ENCODE results near the gene ACBD7. TPM values are rescaled to one million over a fixed set of nuclear protein-coding genes. Genes with fewer than 3 reads are reported as not detected.

ACBD7 gene
- total RNA-seq, 1 donor from 2014 or later = 0.33 TPM

DNA sequence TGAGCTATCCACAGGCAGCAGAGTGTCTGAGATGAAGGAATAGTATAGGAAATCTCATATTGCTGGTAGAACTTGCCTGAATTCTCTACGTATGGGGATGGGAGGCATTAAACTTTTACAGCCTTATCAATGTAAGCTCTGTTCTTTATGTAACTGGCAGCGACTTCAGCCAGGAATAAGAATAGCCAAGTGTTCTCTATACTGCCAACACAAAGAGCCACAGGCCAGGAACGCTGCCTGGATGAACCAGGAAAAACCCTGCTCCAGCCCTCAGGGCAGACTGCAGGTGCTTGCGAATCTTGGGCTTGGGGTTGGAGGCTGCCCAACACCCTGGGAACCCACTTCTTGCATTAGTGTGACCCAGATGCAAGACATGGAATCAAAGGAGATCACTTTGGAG lies 50.9 kb downstream of the ACBD7 start:
- Mint-ChIP-seq H3K27me3 (ENCODE audit: unreplicated experiment) (peaks cover 3% of the 10 kb centered on the region), H3K27ac (ENCODE audit: unreplicated experiment) (no peak overlapping the region), H3K4me1 (ENCODE audit: unreplicated experiment) (peaks cover 19% of the 10 kb centered on the region), H3K4me3 (ENCODE audit: unreplicated experiment) (no peak overlapping the region), H3K36me3 (ENCODE audit: low read depth, unreplicated experiment) (no peaks in the 10 kb centered on the region), H3K9me3 (ENCODE audit: unreplicated experiment) (no peaks in the 10 kb centered on the region)
- DNase-seq (ENCODE audit: low spot score) = no peak
- TF ChIP-seq, protein P1, sequence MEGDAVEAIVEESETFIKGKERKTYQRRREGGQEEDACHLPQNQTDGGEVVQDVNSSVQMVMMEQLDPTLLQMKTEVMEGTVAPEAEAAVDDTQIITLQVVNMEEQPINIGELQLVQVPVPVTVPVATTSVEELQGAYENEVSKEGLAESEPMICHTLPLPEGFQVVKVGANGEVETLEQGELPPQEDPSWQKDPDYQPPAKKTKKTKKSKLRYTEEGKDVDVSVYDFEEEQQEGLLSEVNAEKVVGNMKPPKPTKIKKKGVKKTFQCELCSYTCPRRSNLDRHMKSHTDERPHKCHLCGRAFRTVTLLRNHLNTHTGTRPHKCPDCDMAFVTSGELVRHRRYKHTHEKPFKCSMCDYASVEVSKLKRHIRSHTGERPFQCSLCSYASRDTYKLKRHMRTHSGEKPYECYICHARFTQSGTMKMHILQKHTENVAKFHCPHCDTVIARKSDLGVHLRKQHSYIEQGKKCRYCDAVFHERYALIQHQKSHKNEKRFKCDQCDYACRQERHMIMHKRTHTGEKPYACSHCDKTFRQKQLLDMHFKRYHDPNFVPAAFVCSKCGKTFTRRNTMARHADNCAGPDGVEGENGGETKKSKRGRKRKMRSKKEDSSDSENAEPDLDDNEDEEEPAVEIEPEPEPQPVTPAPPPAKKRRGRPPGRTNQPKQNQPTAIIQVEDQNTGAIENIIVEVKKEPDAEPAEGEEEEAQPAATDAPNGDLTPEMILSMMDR (IDR thresholded peaks at IDR 0.05; ENCODE audit: unreplicated experiment) = no peak

DNA sequence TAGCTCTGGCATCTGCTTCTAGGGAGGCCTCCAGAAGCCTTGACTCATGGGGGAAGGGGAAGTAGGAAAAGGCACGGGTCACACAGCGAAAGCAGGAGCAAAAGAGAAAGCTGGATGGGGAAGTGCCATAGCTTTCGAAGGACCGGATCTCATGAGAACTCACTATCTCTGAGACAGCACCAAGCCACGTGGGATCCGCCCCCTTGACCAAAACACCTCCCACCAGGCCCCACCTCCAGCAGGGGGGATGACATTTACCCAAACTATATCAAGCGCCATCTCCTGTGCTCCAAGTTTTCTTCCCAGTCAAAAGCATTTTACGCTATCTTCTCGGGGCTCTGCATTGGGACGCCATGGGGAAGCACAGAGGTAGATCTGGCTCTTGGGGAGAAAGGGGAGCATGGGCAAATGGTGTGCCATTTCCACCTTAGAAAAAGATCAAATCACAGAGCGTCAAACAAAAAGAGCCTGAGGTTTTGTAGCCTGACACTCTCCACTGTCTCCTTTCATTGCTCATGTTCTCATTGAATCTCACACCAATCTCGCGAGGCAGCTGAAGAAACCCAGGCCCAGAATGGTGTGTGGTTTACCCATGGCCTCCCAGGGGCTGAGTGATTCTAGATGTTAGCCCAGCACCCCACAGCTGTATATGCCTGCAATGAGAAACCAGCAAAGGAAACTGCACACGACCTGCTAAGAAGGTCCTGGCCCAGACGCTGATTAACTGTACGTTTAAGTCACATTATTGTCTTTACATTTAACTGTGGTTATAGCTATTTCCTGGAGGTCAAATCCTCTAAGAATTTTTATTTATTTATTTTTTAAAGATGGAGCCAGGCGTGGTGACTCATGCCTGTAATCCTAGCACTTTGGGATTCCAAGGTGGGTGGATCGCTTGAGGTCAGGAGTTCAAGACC lies 52.9 kb downstream of the ACBD7 start:
- Mint-ChIP-seq H3K9me3 (ENCODE audit: unreplicated experiment) (no peaks in the 10 kb centered on the region), H3K36me3 (ENCODE audit: low read depth, unreplicated experiment) (no peaks in the 10 kb centered on the region), H3K27ac (ENCODE audit: unreplicated experiment) (no peak overlapping the region), H3K4me1 (ENCODE audit: unreplicated experiment) (peaks cover 16% of the 10 kb centered on the region), H3K27me3 (ENCODE audit: unreplicated experiment) (peaks cover 3% of the 10 kb centered on the region), H3K4me3 (ENCODE audit: unreplicated experiment) (no peak overlapping the region)
- TF ChIP-seq, protein P1 (IDR thresholded peaks at IDR 0.05; ENCODE audit: unreplicated experiment) = no peak
- DNase-seq (ENCODE audit: low spot score) = no peak

- H3K36me3 Mint-ChIP-seq (ENCODE audit: low read depth, unreplicated experiment) = no peaks in the 10 kb centered on the region
These were observed 60.8 kb downstream of the ACBD7 start for GRCh38 chr10:15027741-15028140.

More at GRCh38 chr10:15027741-15028140, 60.8 kb downstream of the ACBD7 start:
- Mint-ChIP-seq H3K9me3 (ENCODE audit: unreplicated experiment) (no peaks in the 10 kb centered on the region), H3K27ac (ENCODE audit: unreplicated experiment) (no peak overlapping the region), H3K4me3 (ENCODE audit: unreplicated experiment) (no peak overlapping the region), H3K4me1 (ENCODE audit: unreplicated experiment) (peaks cover 22% of the 10 kb centered on the region), H3K27me3 (ENCODE audit: unreplicated experiment) (peaks cover 3% of the 10 kb centered on the region)
- DNase-seq (ENCODE audit: low spot score) = no peak
- TF ChIP-seq, protein P1 (IDR thresholded peaks at IDR 0.05; ENCODE audit: unreplicated experiment) = no peak

Other genes starting within 250 kb of the ACBD7 start
- gene SUV39H2, start 209.9 kb downstream of the ACBD7 start, total RNA-seq (ENCODE audit: unreplicated experiment) = 15.6 TPM
- 5.5 TPM for gene DCLRE1C, start 134.7 kb downstream of the ACBD7 start, total RNA-seq (ENCODE audit: unreplicated experiment)
- gene MEIG1, start 129.4 kb downstream of the ACBD7 start, total RNA-seq (ENCODE audit: unreplicated experiment) = 0.80 TPM
- gene OLAH, start 44.8 kb downstream of the ACBD7 start, total RNA-seq (ENCODE audit: unreplicated experiment) = 0.54 TPM
- gene RPP38, start 8.6 kb upstream of the ACBD7 start, total RNA-seq (ENCODE audit: unreplicated experiment) = 13.0 TPM
- gene NMT2, start 79.9 kb upstream of the ACBD7 start, total RNA-seq (ENCODE audit: unreplicated experiment) = 7.4 TPM

Data from endothelial cell (in vitro differentiated cells).